ENCODE results near the gene FCHSD1. TPM values are rescaled to one million over a fixed set of nuclear protein-coding genes. Genes with fewer than 3 reads are reported as not detected.

Gene FCHSD1
- total and polyA plus RNA-seq, 2 experiments from 2014 or later, result 18.0 to 27.4 TPM

DNA sequence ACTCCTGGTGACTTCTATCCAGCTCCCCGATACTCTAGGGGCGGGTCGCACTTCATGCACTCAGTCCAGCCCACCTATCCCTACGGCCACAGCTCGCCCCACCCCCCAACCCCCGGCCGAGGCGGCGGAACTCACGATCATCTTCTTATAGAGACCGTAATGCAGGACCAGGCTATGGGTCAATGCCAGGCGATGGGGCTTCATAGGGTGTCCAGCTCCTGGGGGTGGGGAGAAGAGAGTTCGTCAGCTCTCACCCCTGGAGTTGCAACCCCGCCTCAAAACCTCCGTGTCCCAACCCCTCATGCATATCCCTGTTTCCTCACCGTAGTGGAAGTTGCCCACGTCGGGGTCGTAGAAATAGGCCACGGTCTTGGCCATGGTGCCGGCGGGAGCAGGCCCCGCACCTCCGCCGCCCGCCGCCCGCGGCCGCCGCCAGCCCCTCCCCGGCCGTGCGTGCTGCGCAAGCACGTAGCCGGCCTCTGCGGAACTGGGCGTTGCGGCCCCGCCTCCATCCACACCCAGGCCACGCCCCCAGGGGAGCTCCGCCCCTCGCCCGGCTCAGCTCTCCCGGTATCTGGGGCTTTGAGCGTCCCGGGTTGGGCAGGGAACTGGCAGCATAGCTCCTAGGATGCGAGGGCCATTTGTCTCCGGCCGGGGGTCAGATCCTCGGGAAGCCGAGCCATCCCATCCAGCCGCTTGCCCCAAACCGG lies 14.7 kb downstream of the FCHSD1 start, which contains the start of the genes HDAC3 and RELL2:
HDAC3 (minus strand) TSS at position 437 of the 710 bp plus-strand sequence; CDS start at position 378, 59 bp downstream.
RELL2 (plus strand) TSS at position 585 of the 710 bp plus-strand sequence. CDS start 1,229 bp downstream, outside the sequence.
- Histone ChIP-seq H3K79me2 (peaks cover 50% of the 10 kb centered on the region), H3K4me2 (peak within 1 kb of the TSS; percentile 99), H4K20me1 (ENCODE audit: insufficient read depth, poor library complexity, severe bottlenecking) (peaks cover 10% of the 10 kb centered on the region), H3K9me3 (ENCODE audit: low read depth) (no peaks in the 10 kb centered on the region), H3K27me3 (no peaks in the 10 kb centered on the region), H3K36me3 (replicated peaks; ENCODE audit: insufficient read depth, low read depth) (no peaks in the 10 kb centered on the region), H3K4me1 (ENCODE audit: insufficient read depth) (peaks cover 19% of the 10 kb centered on the region), H3K27ac (peak within 1 kb of the TSS; percentile 90), H2AFZ (peak within 1 kb of the TSS; percentile 97), H3K4me3 (peak within 1 kb of the TSS; percentile 70), H3K9me2 (replicated peaks; ENCODE audit: insufficient read depth) (no peaks in the 10 kb centered on the region)
- WGBS (ENCODE audit: low lambda C conversion rate, missing lambda C conversion rate), result 2% methylated on average over 45 of the region's 55 CpGs
- peak; percentile 97 for DNase-seq (ENCODE audit: low spot score)
- TF ChIP-seq EZH2phosphoT487 (IDR thresholded peaks at IDR 0.05; ENCODE audit: low read depth, severe bottlenecking, unreplicated experiment), result no peak
- TF ChIP-seq EZH2 (IDR thresholded peaks at IDR 0.05; ENCODE audit: borderline replicate concordance), result no peak
- TF ChIP-seq, protein P1, sequence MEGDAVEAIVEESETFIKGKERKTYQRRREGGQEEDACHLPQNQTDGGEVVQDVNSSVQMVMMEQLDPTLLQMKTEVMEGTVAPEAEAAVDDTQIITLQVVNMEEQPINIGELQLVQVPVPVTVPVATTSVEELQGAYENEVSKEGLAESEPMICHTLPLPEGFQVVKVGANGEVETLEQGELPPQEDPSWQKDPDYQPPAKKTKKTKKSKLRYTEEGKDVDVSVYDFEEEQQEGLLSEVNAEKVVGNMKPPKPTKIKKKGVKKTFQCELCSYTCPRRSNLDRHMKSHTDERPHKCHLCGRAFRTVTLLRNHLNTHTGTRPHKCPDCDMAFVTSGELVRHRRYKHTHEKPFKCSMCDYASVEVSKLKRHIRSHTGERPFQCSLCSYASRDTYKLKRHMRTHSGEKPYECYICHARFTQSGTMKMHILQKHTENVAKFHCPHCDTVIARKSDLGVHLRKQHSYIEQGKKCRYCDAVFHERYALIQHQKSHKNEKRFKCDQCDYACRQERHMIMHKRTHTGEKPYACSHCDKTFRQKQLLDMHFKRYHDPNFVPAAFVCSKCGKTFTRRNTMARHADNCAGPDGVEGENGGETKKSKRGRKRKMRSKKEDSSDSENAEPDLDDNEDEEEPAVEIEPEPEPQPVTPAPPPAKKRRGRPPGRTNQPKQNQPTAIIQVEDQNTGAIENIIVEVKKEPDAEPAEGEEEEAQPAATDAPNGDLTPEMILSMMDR (IDR thresholded peaks at IDR 0.05; ENCODE audit: poor library complexity), result no peak

DNA sequence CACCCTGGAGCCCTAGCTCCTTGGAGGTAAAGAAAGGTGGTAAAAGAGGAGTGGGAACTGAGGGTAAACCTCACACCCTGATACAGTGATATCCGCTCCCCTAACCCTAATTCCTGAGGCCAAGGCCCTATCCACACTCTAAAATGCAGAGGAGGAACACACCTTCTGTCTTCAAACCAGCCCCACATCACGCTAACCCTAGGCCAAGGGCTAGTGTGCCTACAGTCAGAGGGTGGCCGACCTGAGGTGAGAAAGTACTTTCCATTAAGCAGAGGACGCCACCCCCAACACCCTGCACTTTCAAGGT lies 15.2 kb downstream of the FCHSD1 start:
- H3K4me3 ChIP-seq, result peak overlapping the region; percentile 70
- DNase-seq (ENCODE audit: low spot score), result no peak
- no peaks in the 10 kb centered on the region for H3K27me3 ChIP-seq
- no peaks in the 10 kb centered on the region for H3K9me2 ChIP-seq (replicated peaks; ENCODE audit: insufficient read depth)
- H3K4me1 ChIP-seq (ENCODE audit: insufficient read depth), result peaks cover 19% of the 10 kb centered on the region
- no peaks in the 10 kb centered on the region for H3K9me3 ChIP-seq (ENCODE audit: low read depth)
- H2AFZ ChIP-seq, result peak overlapping the region; percentile 97
- no peaks in the 10 kb centered on the region for H3K36me3 ChIP-seq (replicated peaks; ENCODE audit: insufficient read depth, low read depth)
- peak overlapping the region; percentile 90 for H3K27ac ChIP-seq
- H4K20me1 ChIP-seq (ENCODE audit: insufficient read depth, poor library complexity, severe bottlenecking), result peaks cover 10% of the 10 kb centered on the region
- TF ChIP-seq EZH2 (IDR thresholded peaks at IDR 0.05; ENCODE audit: borderline replicate concordance), result no peak
- TF ChIP-seq EZH2phosphoT487 (IDR thresholded peaks at IDR 0.05; ENCODE audit: low read depth, severe bottlenecking, unreplicated experiment), result no peak
- TF ChIP-seq, protein P1 (IDR thresholded peaks at IDR 0.05; ENCODE audit: poor library complexity), result no peak
- WGBS (ENCODE audit: low lambda C conversion rate, missing lambda C conversion rate), result 6% methylated on average over 3 of the region's 4 CpGs
- H3K79me2 ChIP-seq, result peaks cover 55% of the 10 kb centered on the region
- H3K4me2 ChIP-seq, result peak overlapping the region; percentile 99

DNA sequence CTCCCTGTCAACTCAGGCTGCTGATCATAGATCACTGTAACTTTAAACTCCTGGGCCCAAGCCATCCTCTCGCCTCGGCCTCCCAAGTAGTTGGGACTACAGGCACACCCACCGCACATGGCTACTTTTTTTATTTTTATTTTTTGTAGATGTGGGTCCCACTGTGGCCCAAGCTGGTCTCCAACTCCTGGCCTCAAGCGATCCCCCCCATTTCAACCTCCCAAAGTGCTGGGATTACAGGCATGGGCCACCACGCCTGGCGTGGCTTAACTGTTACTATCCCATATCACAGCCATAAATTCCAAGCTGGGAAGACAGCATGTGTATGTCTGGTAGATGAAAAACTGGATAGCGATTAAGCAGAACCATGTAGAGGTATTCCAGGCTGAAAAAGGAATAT lies 15.6 kb downstream of the FCHSD1 start:
- WGBS (ENCODE audit: low lambda C conversion rate, missing lambda C conversion rate), result 65% methylated on average over 7 of the region's 7 CpGs
- TF ChIP-seq EZH2phosphoT487 (IDR thresholded peaks at IDR 0.05; ENCODE audit: low read depth, severe bottlenecking, unreplicated experiment) (no peak), EZH2 (IDR thresholded peaks at IDR 0.05; ENCODE audit: borderline replicate concordance) (no peak)
- TF ChIP-seq, protein P1 (IDR thresholded peaks at IDR 0.05; ENCODE audit: poor library complexity), result no peak
- H3K79me2 ChIP-seq, result peaks cover 58% of the 10 kb centered on the region
- H3K9me3 ChIP-seq (ENCODE audit: low read depth), result no peaks in the 10 kb centered on the region
- H3K27me3 ChIP-seq, result no peaks in the 10 kb centered on the region
- peaks cover 10% of the 10 kb centered on the region for H4K20me1 ChIP-seq (ENCODE audit: insufficient read depth, poor library complexity, severe bottlenecking)
- peak overlapping the region; percentile 97 for H2AFZ ChIP-seq
- peak overlapping the region; percentile 70 for H3K4me3 ChIP-seq
- peak overlapping the region; percentile 90 for H3K27ac ChIP-seq
- no peak for DNase-seq (ENCODE audit: low spot score)
- peaks cover 19% of the 10 kb centered on the region for H3K4me1 ChIP-seq (ENCODE audit: insufficient read depth)
- H3K36me3 ChIP-seq (replicated peaks; ENCODE audit: insufficient read depth, low read depth), result no peaks in the 10 kb centered on the region
- no peaks in the 10 kb centered on the region for H3K9me2 ChIP-seq (replicated peaks; ENCODE audit: insufficient read depth)
- H3K4me2 ChIP-seq, result peak overlapping the region; percentile 99
